ENCODE data around the gene ARSG.

- TF ChIP-seq TCF7 (CRISPR knock-in tag; IDR thresholded peaks at IDR 0.05; ENCODE audit: low read depth) (no peak), FOXJ3 (CRISPR knock-in tag; IDR thresholded peaks at IDR 0.05; ENCODE audit: borderline replicate concordance) (no peak), ATF3 (CRISPR knock-in tag; conservative IDR thresholded peaks at IDR 0.05) (no peak), FOXK1 (CRISPR knock-in tag; IDR thresholded peaks at IDR 0.05) (no peak), HMGA2 (CRISPR knock-in tag; IDR thresholded peaks at IDR 0.05) (no peak), JUN (CRISPR knock-in tag; IDR thresholded peaks at IDR 0.05) (no peak), TP53 (CRISPR knock-in tag; IDR thresholded peaks at IDR 0.05) (no peak)
- TF ChIP-seq, protein P1, sequence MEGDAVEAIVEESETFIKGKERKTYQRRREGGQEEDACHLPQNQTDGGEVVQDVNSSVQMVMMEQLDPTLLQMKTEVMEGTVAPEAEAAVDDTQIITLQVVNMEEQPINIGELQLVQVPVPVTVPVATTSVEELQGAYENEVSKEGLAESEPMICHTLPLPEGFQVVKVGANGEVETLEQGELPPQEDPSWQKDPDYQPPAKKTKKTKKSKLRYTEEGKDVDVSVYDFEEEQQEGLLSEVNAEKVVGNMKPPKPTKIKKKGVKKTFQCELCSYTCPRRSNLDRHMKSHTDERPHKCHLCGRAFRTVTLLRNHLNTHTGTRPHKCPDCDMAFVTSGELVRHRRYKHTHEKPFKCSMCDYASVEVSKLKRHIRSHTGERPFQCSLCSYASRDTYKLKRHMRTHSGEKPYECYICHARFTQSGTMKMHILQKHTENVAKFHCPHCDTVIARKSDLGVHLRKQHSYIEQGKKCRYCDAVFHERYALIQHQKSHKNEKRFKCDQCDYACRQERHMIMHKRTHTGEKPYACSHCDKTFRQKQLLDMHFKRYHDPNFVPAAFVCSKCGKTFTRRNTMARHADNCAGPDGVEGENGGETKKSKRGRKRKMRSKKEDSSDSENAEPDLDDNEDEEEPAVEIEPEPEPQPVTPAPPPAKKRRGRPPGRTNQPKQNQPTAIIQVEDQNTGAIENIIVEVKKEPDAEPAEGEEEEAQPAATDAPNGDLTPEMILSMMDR (IDR thresholded peaks at IDR 0.05) = no peak
- TF ChIP-seq, protein P2, sequence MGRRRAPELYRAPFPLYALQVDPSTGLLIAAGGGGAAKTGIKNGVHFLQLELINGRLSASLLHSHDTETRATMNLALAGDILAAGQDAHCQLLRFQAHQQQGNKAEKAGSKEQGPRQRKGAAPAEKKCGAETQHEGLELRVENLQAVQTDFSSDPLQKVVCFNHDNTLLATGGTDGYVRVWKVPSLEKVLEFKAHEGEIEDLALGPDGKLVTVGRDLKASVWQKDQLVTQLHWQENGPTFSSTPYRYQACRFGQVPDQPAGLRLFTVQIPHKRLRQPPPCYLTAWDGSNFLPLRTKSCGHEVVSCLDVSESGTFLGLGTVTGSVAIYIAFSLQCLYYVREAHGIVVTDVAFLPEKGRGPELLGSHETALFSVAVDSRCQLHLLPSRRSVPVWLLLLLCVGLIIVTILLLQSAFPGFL (CRISPR knock-in tag; IDR thresholded peaks at IDR 0.05; ENCODE audit: borderline replicate concordance) = no peak
- TF ChIP-seq, protein P3, sequence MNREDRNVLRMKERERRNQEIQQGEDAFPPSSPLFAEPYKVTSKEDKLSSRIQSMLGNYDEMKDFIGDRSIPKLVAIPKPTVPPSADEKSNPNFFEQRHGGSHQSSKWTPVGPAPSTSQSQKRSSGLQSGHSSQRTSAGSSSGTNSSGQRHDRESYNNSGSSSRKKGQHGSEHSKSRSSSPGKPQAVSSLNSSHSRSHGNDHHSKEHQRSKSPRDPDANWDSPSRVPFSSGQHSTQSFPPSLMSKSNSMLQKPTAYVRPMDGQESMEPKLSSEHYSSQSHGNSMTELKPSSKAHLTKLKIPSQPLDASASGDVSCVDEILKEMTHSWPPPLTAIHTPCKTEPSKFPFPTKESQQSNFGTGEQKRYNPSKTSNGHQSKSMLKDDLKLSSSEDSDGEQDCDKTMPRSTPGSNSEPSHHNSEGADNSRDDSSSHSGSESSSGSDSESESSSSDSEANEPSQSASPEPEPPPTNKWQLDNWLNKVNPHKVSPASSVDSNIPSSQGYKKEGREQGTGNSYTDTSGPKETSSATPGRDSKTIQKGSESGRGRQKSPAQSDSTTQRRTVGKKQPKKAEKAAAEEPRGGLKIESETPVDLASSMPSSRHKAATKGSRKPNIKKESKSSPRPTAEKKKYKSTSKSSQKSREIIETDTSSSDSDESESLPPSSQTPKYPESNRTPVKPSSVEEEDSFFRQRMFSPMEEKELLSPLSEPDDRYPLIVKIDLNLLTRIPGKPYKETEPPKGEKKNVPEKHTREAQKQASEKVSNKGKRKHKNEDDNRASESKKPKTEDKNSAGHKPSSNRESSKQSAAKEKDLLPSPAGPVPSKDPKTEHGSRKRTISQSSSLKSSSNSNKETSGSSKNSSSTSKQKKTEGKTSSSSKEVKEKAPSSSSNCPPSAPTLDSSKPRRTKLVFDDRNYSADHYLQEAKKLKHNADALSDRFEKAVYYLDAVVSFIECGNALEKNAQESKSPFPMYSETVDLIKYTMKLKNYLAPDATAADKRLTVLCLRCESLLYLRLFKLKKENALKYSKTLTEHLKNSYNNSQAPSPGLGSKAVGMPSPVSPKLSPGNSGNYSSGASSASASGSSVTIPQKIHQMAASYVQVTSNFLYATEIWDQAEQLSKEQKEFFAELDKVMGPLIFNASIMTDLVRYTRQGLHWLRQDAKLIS (CRISPR knock-in tag; IDR thresholded peaks at IDR 0.05; ENCODE audit: borderline replicate concordance) = no peak
- TF ChIP-seq, protein P4, sequence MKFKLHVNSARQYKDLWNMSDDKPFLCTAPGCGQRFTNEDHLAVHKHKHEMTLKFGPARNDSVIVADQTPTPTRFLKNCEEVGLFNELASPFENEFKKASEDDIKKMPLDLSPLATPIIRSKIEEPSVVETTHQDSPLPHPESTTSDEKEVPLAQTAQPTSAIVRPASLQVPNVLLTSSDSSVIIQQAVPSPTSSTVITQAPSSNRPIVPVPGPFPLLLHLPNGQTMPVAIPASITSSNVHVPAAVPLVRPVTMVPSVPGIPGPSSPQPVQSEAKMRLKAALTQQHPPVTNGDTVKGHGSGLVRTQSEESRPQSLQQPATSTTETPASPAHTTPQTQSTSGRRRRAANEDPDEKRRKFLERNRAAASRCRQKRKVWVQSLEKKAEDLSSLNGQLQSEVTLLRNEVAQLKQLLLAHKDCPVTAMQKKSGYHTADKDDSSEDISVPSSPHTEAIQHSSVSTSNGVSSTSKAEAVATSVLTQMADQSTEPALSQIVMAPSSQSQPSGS (CRISPR knock-in tag; IDR thresholded peaks at IDR 0.05; ENCODE audit: borderline replicate concordance, low read depth) = no peak
- TF ChIP-seq, protein P5, sequence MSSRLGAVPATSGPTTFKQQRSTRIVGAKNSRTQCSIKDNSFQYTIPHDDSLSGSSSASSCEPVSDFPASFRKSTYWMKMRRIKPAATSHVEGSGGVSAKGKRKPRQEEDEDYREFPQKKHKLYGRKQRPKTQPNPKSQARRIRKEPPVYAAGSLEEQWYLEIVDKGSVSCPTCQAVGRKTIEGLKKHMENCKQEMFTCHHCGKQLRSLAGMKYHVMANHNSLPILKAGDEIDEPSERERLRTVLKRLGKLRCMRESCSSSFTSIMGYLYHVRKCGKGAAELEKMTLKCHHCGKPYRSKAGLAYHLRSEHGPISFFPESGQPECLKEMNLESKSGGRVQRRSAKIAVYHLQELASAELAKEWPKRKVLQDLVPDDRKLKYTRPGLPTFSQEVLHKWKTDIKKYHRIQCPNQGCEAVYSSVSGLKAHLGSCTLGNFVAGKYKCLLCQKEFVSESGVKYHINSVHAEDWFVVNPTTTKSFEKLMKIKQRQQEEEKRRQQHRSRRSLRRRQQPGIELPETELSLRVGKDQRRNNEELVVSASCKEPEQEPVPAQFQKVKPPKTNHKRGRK (CRISPR knock-in tag; IDR thresholded peaks at IDR 0.05; ENCODE audit: borderline replicate concordance) = no peak
- TF ChIP-seq, protein P6, sequence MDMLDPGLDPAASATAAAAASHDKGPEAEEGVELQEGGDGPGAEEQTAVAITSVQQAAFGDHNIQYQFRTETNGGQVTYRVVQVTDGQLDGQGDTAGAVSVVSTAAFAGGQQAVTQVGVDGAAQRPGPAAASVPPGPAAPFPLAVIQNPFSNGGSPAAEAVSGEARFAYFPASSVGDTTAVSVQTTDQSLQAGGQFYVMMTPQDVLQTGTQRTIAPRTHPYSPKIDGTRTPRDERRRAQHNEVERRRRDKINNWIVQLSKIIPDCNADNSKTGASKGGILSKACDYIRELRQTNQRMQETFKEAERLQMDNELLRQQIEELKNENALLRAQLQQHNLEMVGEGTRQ (CRISPR knock-in tag; IDR thresholded peaks at IDR 0.05) = no peak
- TF ChIP-seq, protein P7, sequence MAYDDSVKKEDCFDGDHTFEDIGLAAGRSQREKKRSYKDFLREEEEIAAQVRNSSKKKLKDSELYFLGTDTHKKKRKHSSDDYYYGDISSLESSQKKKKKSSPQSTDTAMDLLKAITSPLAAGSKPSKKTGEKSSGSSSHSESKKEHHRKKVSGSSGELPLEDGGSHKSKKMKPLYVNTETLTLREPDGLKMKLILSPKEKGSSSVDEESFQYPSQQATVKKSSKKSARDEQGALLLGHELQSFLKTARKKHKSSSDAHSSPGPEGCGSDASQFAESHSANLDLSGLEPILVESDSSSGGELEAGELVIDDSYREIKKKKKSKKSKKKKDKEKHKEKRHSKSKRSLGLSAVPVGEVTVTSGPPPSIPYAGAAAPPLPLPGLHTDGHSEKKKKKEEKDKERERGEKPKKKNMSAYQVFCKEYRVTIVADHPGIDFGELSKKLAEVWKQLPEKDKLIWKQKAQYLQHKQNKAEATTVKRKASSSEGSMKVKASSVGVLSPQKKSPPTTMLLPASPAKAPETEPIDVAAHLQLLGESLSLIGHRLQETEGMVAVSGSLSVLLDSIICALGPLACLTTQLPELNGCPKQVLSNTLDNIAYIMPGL (CRISPR knock-in tag; IDR thresholded peaks at IDR 0.05) = no peak
Observed at GRCh38 chr17:68297195-68297594, 5.9 kb downstream of the ARSG start.
